SK-N-SH treated with all-trans-retinoic acid at 6 μM for 48 hours (cell line): ENCODE measurements around the gene MROH7.

ENCODE experiments used
- ATAC-seq: fragments of 200-7000 bp; cut with Tn5 transposase; 3 replicates; pipeline ENCODE4 v1.9.1; 2020; ENCODE audit warnings: mild to moderate bottlenecking, moderate library complexity
- ARNTL ChIP-seq: fragments of 450-650 bp; formaldehyde crosslinking; IDR thresholded peaks from 2 replicates; pipeline ENCODE4 v1.5.0; 2020; ENCODE audit warnings: low read depth, mild to moderate bottlenecking, moderate library complexity, borderline replicate concordance
- BACH2 ChIP-seq: fragments of 250-450 bp; sonication (Bioruptor Pico); IDR thresholded peaks from 2 replicates; pipeline ENCODE4 v1.9.0; 2021; ENCODE audit warnings: mild to moderate bottlenecking, borderline replicate concordance
- CREB5 ChIP-seq: fragments of 250-450 bp; sonication (Bioruptor Pico); IDR thresholded peaks from 2 replicates; pipeline ENCODE4 v1.5.1; 2020; ENCODE audit warnings: low read depth, mild to moderate bottlenecking, moderate library complexity
- CSDC2 ChIP-seq: fragments of 250-450 bp; sonication (Bioruptor Pico); IDR thresholded peaks from 2 replicates; pipeline ENCODE4 v1.5.0; 2020; ENCODE audit warnings: mild to moderate bottlenecking, moderate library complexity
- ESRRG ChIP-seq: fragments of 250-450 bp; sonication (Bioruptor Pico); IDR thresholded peaks from 2 replicates; pipeline ENCODE4 v1.6.1; 2021; ENCODE audit warnings: mild to moderate bottlenecking
- GLIS3 ChIP-seq: fragments of 250-450 bp; sonication (Bioruptor Pico); IDR thresholded peaks from 2 replicates; pipeline ENCODE4 v1.5.0; 2020; ENCODE audit warnings: mild to moderate bottlenecking, moderate library complexity
- ISL1 ChIP-seq: fragments of 250-450 bp; sonication (Bioruptor Pico); IDR thresholded peaks from 2 replicates; pipeline ENCODE4 v2.1.2; 2022; ENCODE audit warnings: mild to moderate bottlenecking, moderate library complexity
- OSR1 ChIP-seq: fragments of 250-450 bp; sonication (Bioruptor Pico); IDR thresholded peaks from 2 replicates; pipeline ENCODE4 v1.8.0; 2022; ENCODE audit warnings: moderate library complexity, mild to moderate bottlenecking, inconsistent platforms
- PATZ1 ChIP-seq: fragments of 250-450 bp; sonication (Bioruptor Pico); IDR thresholded peaks from 2 replicates; pipeline ENCODE4 v1.8.0; 2020; ENCODE audit warnings: mild to moderate bottlenecking, moderate library complexity, borderline replicate concordance
- POU6F1 ChIP-seq: fragments of 250-450 bp; sonication (Bioruptor Pico); IDR thresholded peaks from 2 replicates; pipeline ENCODE4 v1.8.0; 2021; ENCODE audit warnings: low read depth, mild to moderate bottlenecking, moderate library complexity, borderline replicate concordance
- PPARA ChIP-seq: fragments of 250-450 bp; sonication (Bioruptor Pico); IDR thresholded peaks from 2 replicates; pipeline ENCODE4 v1.5.0; 2020; ENCODE audit warnings: mild to moderate bottlenecking, borderline replicate concordance
- RARB ChIP-seq: fragments of 250-450 bp; sonication (Bioruptor Pico); IDR thresholded peaks from 2 replicates; pipeline ENCODE4 v1.8.0; 2021; ENCODE audit warnings: mild to moderate bottlenecking, moderate library complexity
- SNAI2 ChIP-seq: fragments of 250-450 bp; sonication (Bioruptor Pico); IDR thresholded peaks from 2 replicates; pipeline ENCODE4 v1.5.0; 2020; ENCODE audit warnings: mild to moderate bottlenecking, moderate library complexity
- TCF4 ChIP-seq: fragments of 250-450 bp; sonication (Bioruptor Pico); IDR thresholded peaks from 2 replicates; pipeline ENCODE4 v1.8.0; 2021; ENCODE audit warnings: mild to moderate bottlenecking, moderate library complexity, borderline replicate concordance
- ZC3H10 ChIP-seq: fragments of 250-450 bp; sonication (Bioruptor Pico); IDR thresholded peaks from 2 replicates; pipeline ENCODE4 v1.5.1; 2021; ENCODE audit warnings: mild to moderate bottlenecking, moderate library complexity
- ZFP3 ChIP-seq: fragments of 250-450 bp; sonication (Bioruptor Pico); IDR thresholded peaks from 2 replicates; pipeline ENCODE4 v1.5.0; 2020; ENCODE audit warnings: mild to moderate bottlenecking, moderate library complexity
- ZFP30 ChIP-seq: fragments of 450-650 bp; formaldehyde crosslinking; IDR thresholded peaks from 2 replicates; pipeline ENCODE4 v1.5.0; 2022; ENCODE audit warnings: mild to moderate bottlenecking, moderate library complexity
- ZNF565 ChIP-seq: fragments of 450-650 bp; formaldehyde crosslinking; conservative IDR thresholded peaks from 2 replicates; pipeline ENCODE4 v1.5.0; 2020; ENCODE audit warnings: low read depth, mild to moderate bottlenecking, moderate library complexity
- ZNF70 ChIP-seq: fragments of 450-650 bp; formaldehyde crosslinking; IDR thresholded peaks from 2 replicates; pipeline ENCODE4 v1.5.0; 2020; ENCODE audit warnings: mild to moderate bottlenecking, moderate library complexity
- ZNF8 ChIP-seq: fragments of 450-650 bp; formaldehyde crosslinking; IDR thresholded peaks from 2 replicates; pipeline ENCODE4 v1.5.0; 2020; ENCODE audit warnings: mild to moderate bottlenecking, moderate library complexity

MROH7 gene

GRCh38 chr1:54724771-54725170 is 83.2 kb downstream of the MROH7 start:
- no peak for ATAC-seq
- no peak for TF ChIP-seq ESRRG (CRISPR knock-in tag)
- TF ChIP-seq ZFP3 (CRISPR knock-in tag) = no peak
- TF ChIP-seq TCF4 (CRISPR knock-in tag) = no peak
- TF ChIP-seq ZNF565 (CRISPR knock-in tag) = no peak
- TF ChIP-seq ISL1 (CRISPR knock-in tag) = no peak
- TF ChIP-seq GLIS3 (CRISPR knock-in tag) = no peak
- TF ChIP-seq PATZ1 (CRISPR knock-in tag) = no peak
- TF ChIP-seq PPARA (CRISPR knock-in tag) = no peak
- TF ChIP-seq CREB5 = no peak
- no peak for TF ChIP-seq ZFP30 (CRISPR knock-in tag)

- no peak for ATAC-seq
- no peak for TF ChIP-seq CREB5
- TF ChIP-seq RARB (CRISPR knock-in tag) = no peak
- TF ChIP-seq SNAI2 = no peak
- no peak for TF ChIP-seq TCF4 (CRISPR knock-in tag)
- no peak for TF ChIP-seq ZC3H10 (CRISPR knock-in tag)
- no peak for TF ChIP-seq ARNTL
- no peak for TF ChIP-seq BACH2 (CRISPR knock-in tag)
- TF ChIP-seq ZFP30 (CRISPR knock-in tag) = no peak
- TF ChIP-seq ZNF8 = no peak
- no peak for TF ChIP-seq ZFP3 (CRISPR knock-in tag)
- TF ChIP-seq ISL1 (CRISPR knock-in tag) = no peak
- TF ChIP-seq CSDC2 (CRISPR knock-in tag) = no peak
- TF ChIP-seq POU6F1 = no peak
- TF ChIP-seq GLIS3 (CRISPR knock-in tag) = no peak
- TF ChIP-seq ZNF70 (CRISPR knock-in tag) = no peak
- no peak for TF ChIP-seq PATZ1 (CRISPR knock-in tag)
- TF ChIP-seq PPARA (CRISPR knock-in tag) = no peak
Observed at GRCh38 chr1:54728027-54728426, 86.4 kb downstream of the MROH7 start.

DNA sequence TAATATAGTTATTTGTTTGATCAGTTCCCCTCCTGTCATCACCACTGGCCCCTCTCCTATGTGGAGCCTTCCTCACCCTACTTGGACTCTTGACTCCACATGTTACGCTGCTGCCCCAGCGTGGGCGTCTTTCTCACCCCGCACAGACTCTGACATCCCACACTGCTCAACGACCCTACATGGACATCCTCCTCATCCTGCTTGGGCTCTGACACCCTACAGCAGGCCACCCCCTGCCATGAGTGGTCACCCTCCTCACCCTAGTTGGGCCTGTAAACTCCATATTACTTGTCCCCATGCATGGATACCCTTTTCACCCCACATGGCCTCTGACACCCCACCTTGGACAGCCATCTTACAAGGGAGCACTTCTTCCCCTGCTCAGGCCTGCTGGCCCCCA is 95.1 kb downstream of the MROH7 start:
- no peak for TF ChIP-seq PATZ1 (CRISPR knock-in tag)
- ATAC-seq = no peak

GRCh38 chr1:54738244-54738643 is 96.7 kb downstream of the MROH7 start:
- no peak for ATAC-seq
- TF ChIP-seq ZFP3 (CRISPR knock-in tag) (no peak), CREB5 (no peak), ZC3H10 (CRISPR knock-in tag) (no peak), RARB (CRISPR knock-in tag) (no peak), OSR1 (CRISPR knock-in tag) (no peak), ARNTL (no peak)
- TF ChIP-seq, all 23 proteins: peak for 0
